GM19467 (cell line): ENCODE data around the gene MUC13.

Source experiments
- ATAC-seq: cut with Tn5 transposase; IDR thresholded peaks from one replicate; pipeline ENCODE4 v1.9.1; 2021; ENCODE audit warnings: mild to moderate bottlenecking, moderate library complexity; ENCODE audit not compliant: unreplicated experiment

MUC13 gene

DNA sequence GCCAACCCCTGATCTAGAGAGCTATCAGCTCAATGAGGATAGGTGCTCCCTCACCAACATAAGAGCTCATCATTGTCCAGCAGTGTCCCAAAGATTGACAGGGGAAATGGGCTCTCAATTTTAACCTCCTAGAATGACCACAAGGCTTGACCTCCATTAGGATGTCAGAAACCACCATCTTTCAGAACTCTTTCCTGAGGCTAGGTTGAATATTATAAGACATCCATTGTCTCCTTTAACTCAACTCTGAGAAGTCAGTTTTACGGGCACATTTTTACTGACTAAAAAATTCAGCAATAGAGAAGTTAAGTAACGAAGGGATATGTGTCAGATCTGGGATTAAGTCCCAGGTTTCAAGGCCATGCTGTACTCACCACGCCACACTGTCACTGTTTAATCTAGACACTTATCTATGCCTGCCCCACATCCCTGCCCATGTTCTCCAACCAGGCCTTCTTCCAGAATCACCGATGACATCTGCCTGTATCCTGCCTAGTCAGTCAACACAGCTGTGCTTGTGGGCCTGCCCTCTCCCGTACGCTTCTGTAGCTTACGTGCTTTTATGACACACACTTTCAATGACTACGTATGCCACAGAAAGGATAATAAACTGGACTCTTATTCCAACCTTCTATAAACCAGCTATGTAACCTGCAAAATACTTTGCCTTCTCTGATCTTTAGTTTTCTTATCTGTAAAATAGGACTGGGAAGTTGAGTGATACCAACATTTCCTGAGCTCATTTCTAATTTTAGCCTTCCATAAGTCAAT lies 17.1 kb upstream of the MUC13 start:
- ATAC-seq, result no peak

DNA sequence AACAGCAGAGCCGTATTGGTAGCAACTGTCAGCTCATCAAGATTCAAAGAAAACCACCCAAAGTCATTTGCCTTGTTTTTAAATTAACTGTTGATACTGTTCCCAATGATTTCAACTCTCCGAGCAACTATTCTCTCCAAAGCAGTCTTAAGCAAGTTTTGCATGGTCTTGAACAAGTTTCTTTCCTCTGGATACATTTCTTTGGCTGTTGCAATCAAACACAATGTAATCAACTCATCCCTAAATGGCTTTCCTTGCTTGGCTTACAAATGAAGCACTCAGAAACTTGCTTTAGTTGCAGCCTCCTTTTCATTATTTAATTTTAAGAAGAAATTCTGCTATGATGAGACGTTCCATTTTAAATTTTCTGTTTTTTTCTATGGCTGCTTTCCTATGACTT lies 15.5 kb upstream of the MUC13 start:
- ATAC-seq, result no peak

DNA sequence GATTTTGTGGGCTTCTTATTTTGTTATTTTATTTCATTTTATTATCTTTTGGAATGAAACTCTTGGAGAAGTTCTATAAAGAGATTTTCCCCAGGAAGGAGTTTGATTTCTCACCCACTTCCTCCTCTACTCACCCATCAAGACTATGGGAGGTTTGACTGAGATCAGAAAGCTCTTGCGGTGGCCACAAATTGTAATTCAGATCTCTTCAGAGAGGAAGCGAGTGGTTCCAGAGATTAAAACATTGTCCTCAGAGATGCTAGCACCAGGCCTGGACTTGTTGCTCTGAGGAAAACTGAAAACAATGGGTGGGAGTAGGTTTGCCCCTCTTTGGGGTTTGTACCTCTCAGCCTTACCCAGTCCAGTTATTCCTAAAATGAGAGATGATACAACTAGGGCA lies 8.1 kb upstream of the MUC13 start:
- no peak for ATAC-seq

DNA sequence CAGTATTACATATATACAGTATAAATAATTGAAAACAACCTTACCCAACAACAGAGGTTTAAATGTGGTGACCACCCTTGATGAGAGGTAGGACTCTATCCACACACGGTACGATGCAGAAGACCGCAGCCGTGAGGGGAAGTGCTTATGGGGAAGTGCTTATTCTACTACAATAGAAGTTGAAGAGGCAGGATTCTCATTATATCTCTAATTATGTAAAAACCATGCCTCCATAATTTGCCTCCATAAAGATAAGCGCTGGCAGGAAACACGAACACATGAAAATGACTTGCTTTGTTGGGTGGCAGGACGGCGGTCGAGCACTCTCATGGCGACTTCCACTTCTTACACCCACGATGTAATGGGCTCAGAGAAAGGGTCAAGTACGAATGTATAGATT lies 7.2 kb upstream of the MUC13 start:
- no peak for ATAC-seq

DNA sequence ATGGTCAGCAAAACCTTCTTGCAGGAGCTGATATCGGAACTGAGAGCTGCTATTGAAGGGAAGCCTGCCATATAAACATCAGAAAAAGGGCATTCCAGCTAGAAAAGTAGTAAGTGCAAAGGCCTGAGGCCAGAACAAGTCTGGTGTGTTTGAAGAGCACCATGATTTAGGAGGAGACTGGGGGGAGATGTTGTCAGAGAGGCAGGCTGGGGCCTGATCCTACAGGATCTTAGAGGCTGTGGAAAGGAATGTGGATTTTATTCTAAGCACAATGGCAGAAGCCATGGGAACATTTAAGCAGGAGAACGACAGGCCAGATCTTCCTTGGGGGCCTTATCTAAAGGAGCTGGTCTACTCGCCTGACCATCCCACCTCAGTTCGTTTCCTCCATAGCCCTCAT lies 5.1 kb upstream of the MUC13 start:
- ATAC-seq, result no peak

DNA sequence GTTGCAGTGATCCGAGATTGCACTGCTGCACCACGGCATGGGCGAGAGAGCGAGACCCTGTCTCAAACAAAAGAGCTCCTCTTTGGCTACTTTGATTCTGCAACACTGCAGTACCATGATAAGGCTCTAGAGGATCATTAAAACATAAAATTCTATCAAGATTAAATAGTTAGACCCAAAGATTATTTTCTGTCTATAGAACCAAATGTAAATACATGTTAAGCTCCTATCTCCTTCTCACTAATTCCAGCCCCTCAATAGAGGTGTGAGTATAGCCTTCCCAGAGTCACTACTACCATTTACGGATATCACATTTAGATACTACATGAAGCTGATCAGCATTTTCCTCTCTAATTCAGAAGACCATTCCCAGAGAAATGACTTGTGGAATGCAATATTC lies 4.3 kb upstream of the MUC13 start:
- ATAC-seq, result no peak

DNA sequence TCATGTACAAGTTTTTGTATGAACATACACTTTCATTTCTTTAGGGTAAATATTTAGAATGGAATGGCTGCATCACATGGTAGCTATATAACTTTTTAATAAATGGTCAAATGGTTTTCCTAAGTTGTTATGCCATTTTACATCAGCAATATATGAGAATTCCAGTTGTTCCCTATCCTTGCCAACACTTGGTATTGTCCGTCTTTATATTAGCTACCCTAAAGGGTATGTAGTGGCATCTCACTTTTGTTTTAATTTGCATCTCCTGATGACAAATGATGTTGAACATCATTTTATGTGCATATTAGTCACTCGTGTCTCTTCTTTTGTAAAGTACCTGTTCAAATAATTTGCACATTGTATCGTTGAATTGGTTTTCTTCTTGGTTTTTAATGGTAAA lies 2.5 kb upstream of the MUC13 start:
- ATAC-seq, result no peak

DNA sequence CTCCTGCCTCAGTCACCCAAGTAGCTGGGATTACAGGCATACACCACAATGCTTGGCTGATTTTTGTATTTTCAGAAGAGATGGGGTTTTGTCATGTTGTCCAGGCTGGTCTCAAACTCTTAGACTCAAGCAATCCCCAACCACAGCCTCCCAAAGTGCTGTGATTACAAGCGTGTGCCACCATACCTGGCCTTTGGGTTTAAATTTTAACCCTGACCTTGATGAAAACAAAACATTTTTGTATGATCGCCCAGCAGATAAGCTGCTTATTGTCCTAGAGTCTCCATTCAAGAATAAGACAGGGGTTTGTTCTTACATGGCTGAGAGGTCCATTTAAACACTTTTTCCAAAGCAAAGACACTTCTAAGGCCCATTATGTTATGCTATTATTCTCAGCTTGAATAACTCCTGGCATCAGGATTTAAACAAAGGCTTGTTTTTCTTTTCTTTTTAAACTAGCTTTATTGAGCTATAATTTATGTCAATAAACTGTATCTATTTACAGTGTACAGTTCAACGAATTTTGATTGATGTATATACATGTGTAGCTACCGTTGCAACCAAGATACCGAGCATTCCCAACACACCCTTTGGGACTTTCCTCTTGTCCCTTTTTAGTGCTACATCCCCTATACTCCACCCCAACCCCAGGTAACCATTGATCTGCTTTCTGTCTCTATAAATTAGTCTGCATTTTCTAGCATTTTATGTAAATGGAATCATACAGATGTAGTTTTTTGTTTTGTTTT lies 1.4 kb upstream of the MUC13 start:
- no peak for ATAC-seq

DNA sequence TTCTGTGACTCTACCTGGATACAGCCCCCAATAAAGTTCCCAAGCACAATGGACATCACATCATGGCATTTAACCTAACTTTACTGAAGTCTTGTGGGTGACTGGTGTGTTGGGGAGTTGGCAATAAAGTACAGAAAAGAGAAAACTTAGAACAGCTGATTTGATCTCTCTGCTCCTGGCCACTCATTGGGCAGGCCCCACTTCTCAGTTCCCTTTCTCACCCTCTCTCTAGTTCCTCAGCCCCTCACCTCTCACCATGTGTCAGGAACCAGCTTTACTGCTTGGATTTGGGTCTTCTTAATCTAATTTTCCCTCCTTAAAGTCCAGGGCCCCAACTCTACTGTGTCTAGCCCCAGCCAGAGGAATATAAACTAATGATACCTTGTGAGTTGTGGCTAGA lies 713 bp upstream of the MUC13 start:
- ATAC-seq, result no peak

DNA sequence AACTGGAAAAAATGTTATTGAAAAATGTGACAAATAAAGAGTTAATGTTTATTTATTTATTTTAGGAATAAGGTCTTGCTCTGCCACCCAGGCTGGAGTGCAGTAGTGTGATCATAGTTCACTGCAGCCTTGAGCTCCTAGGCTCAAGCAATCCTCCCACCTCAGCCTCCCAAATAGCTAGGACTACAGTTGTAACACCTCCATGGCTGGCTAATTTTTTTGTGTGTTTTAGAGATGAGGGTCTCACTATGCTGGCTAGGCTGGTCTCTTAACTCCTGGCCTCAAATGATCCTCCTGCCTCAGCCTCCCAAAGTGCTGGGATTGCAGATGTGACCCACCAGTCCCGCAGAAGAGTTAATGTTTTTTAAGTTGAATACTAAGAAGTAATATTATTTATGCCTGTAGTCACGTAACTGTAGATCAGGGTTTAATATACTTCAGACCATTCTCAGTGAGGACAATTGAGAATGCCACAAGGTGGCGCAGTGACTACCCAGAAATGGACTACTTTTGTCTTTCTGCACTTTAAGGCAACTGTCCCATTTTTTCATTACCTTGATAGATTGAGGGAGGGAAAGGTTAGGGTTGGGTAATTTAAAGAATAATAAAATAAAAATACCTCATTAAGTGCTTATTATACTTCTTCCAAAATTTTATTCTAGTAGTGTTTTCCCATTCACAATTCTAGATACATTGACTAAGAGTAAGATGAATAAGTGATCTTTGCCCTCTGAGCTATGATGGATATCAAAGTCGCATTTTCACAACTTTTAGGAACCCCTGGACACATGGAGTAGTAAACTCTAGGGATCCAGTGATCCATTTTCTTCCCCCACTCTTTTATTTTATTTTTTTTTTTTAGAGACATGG lies 6.0 kb downstream of the MUC13 start:
- ATAC-seq, result no peak

DNA sequence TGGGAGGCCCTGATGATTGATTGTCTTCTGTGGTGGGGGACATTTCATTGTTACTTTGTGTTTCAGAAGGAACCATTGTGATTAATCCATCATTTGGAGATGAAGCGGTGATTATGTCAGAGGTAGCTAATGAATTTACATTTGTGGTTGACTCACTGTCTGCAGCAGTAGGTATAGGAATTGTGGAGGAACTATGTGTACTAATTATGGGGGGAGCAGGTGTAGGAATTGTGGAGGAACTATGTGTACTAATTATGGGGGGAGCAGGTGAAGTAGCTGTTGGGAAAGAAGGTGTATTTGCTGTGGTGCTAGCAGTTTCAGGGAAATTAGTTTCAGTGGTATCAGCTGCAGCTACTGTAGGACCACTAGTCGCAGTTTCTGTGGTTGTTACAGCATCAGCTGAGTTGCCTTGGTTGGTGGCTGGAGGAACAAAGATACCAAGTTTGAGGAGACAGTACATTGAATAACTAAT lies 6.9 kb downstream of the MUC13 start:
- ATAC-seq, result peak; percentile 55

DNA sequence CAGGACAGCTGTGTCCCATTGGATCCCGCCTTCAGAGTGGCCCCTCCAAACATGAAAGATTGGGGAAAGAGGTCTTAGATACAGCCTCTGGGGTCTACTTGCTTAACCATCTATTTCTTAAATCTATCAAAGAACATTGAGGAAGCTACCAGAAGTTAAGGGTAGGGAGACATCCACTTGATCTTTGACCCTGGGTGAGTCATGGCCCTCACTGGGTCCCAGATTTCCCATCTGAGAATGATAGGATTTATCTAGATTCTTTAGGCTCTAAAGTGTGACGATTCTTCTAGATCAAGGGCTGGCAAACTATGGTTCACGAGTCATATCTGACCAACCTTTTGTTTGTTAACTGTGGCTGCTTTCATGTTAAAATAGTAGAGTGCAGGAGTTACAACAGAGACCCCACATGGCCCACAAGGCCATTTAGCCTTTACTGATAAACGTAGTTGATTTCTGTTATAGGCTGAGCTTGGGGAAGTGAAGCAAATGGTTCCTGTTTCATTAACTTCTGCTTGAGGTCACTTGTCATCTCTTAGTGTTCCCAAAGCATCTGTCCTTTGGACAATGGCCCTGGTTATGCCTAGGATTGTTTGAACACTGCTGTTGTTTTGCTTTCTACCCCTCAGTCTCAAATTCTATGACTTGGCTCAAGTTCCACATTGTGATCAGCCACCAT lies 8.0 kb downstream of the MUC13 start:
- no peak for ATAC-seq

DNA sequence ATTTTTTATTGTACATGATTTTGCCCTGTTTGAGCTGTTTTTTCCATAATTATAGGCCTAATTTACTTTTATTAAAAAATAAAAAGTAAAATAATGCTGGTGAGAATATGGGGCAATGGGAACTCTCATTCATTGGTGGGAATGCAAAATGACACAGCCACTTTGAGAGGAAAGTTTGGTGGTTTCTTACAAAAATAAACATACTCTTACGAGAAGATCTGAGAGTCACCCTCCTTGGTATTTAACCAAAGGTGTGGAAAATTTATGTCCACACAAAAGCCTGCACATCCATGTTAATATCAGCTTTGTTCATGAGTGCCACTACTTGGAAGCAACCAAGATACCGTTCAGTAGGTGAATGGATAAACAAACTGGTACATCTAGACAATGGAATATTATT lies 9.8 kb downstream of the MUC13 start:
- ATAC-seq, result no peak

DNA sequence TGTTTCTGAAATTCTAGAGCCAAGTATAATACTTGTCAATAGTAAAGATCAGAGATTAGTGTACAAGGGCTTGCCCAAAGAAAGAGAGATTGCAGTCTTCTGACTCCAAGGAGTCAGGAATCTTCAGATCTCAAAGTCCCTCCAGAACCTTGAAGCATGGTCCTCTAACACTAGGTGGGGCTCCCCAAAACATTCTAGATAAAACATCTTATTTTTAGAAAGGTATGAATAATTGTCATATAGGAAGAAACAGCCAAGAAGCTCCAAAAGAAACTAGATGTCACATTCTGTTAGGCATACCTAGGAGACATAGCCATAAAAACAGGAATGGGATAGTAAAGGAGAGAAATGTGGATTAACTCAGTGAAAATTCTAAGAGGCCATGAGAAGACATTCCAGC lies 10.7 kb downstream of the MUC13 start:
- ATAC-seq, result no peak

DNA sequence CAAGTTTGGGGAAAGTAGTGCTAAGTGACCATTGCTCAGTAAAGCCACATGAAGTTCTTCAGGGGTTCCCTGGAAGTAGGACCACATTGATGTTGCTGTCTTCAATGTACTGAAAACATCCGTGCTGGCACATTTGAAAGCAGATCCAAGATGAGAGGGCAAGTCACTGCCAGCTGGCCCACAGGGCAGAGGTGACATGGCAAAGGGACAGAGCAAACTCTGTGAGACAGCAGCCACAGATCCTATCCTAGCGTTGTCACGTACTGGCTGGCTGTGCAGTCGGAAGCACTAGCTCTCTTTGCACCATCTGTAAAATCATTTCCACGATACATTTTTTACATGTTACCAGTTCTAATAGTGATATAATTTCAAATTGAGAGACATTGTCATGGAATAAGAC lies 13.8 kb downstream of the MUC13 start:
- no peak for ATAC-seq

DNA sequence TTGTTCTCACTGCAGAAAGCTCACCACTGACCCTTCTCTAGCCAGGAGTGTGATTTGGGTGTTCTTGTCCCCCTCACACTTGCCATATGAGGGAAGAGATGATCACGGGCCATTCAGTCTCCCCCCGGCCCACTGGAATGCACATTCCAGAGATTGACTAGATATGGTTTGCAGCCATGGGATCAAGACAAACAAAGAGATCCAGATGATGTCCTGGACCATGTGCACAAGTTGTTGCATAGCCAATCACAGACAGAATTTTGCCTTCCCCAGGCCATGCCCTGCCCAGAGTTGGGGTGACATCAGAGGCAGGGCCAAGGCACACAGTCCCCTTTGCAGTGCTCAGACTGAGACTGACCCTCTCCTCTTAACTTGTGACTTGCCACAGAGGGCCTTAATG lies 14.8 kb downstream of the MUC13 start:
- ATAC-seq, result no peak

DNA sequence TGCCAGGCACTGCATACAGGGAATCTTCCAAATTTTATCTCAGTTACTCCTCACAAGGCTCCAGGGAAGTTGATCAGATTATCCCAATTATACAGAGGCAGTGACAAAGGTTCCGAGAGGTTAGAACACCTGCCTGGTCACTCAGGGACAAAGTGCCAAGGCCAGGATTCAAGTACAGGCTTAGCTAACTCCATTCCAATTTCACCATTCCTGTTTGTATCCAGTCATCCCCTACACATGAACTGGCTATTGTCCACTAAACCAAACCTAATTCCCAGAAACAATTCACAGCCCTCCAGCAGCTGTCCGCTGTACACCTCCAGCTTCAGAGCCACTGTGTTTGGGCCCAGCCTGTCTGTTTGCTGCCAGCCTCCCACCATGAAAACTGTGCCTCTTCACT lies 16.0 kb downstream of the MUC13 start:
- ATAC-seq, result no peak

DNA sequence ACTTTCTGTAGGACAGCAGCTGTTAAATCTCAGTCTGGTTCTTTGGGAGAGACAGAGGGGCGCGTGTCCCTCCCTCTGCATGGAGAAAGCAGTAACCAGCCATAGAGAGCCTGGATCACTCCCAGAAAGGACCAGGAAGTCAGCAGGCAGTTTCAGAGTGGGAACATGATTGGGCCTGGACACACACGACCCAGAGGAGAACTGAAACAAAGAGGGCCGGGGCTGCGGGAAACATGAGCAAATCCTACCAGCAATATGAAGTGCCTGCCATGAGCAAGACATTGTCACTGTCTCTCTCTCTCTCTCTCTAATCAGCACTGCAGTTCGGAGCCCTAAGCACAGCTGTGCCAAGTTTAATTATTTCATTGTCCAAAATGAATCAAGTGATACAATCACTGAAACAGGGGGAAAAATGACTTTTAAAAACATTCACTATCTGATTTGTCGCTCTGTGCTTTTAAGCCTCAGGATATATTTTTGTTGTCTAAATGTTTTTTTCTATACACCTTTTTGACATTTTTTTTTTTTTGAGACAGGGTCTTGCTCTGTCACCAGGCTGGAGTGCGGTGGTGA lies 17.6 kb downstream of the MUC13 start:
- no peak for ATAC-seq

DNA sequence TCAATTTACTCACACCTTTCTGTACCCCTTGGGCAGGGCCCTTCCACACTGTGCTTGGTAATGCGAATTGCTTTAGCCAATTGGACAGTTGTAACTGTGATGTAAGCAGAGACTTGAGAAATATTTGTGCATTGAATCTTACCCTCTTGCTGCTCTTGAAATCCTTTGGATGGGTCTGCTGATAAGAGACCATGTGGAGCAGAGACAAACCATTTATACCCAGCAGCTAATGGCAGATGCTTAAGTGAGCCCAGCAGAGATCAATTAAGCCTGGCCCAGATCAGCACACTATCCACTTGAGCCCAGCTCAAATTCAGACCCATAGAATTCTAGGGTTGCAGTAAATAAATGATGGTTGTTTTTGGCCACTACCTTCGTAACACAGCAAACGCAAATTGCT lies 19.3 kb downstream of the MUC13 start:
- ATAC-seq, result no peak

DNA sequence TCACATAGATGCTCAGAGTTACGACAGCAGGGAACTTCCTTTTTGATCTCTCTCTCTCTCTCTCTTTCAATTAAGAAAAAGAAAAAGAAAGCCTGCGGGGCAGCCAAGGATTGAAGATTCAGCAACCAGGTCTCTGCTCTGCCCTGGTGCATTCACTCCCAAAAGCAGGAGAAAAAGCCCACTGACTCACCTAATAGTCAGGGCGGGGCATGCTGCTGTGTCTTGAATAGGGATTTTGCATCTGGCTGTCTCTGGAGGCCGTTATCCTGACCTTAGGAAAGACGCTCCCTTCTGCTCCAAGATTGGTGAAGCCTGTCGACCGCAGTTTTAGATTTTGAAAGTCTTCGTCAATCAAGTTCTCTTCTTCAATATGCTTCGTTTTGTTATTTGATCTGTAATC lies 26.6 kb downstream of the MUC13 start:
- ATAC-seq, result no peak
